Thoracic aorta (tissue), 2 donors: ENCODE results near the gene PAN3. TPM values are rescaled to one million over a fixed set of nuclear protein-coding genes. Genes with fewer than 3 reads are reported as not detected.

Experiments
- ATAC-seq: fragments of 150-250 bp; one replicate; pipeline ENCODE4 v1.8.0; 2017; ENCODE audit warnings: low read depth; ENCODE audit not compliant: insufficient number of reproducible peaks, low FRiP score
- DNase-seq: peaks from one replicate; pipeline ENCODE4 v3.0.0-alpha.2; 2020; ENCODE audit warnings: low spot score
- H3K27ac ChIP-seq, 2 donors: fragments of 200-600 bp; sonication (generic); 1 replicate in 1 of 2; 2 replicates in 1 of 2; pipeline ENCODE4 v1.5.1; 2016; ENCODE audit warnings: mild to moderate bottlenecking in 2 of 2, moderate library complexity in 2 of 2
- H3K27me3 ChIP-seq: fragments of 200-600 bp; sonication (generic); replicated peaks from 2 replicates; pipeline ENCODE4 v1.6.0; 2016; ENCODE audit warnings: mild to moderate bottlenecking; ENCODE audit not compliant: insufficient read depth
- H3K36me3 ChIP-seq: fragments of 200-600 bp; sonication (generic); one replicate; pipeline ENCODE4 v1.5.1; 2016
- H3K4me1 ChIP-seq, 2 donors: fragments of 200-600 bp; sonication (generic); 1 replicate in 1 of 2; 2 replicates in 1 of 2; pipeline versions ENCODE4 v1.5.1 to v1.6.0; 2016; ENCODE audit warnings: low read depth in 2 of 2, mild to moderate bottlenecking in 1 of 2; ENCODE audit not compliant: control insufficient read depth in 1 of 2
- H3K4me3 ChIP-seq: fragments of 200-600 bp; sonication (generic); 2 replicates; pipeline ENCODE4 v1.5.1; 2016; ENCODE audit warnings: mild to moderate bottlenecking
- H3K9me3 ChIP-seq: fragments of 200-600 bp; sonication (generic); 2 replicates; pipeline ENCODE4 v1.5.1; 2016
- CTCF ChIP-seq: fragments of 200-600 bp; sonication (generic); IDR thresholded peaks from one replicate; pipeline ENCODE4 v1.5.1; 2019; ENCODE audit warnings: antibody characterized with exemption
- total RNA-seq, 2 donors: library from RNA; depleted of rRNA; stranded (reverse); fragments of >200 nt; gene quantifications; one replicate each; pipeline versions ENCODE4 v1.1.0 to v1.2.3, GENCODE V29; 2016

Gene PAN3
- total RNA-seq, 2 donors from 2014 or later = 33.3 to 45.3 TPM

- ATAC-seq (no peak), DNase-seq (no peak)
- Histone ChIP-seq H3K9me3 (no peaks in the 10 kb centered on the region), H3K4me3 (no peak overlapping the region), H3K27me3 (no peaks in the 10 kb centered on the region), H3K36me3 (no peaks in the 10 kb centered on the region), H3K4me1 (peaks cover 7 to 21% of the 10 kb centered on the region in 2 donors), H3K27ac (no peak overlapping the region)
- no peak for TF ChIP-seq CTCF
Measured at GRCh38 chr13:28145049-28145448, 6.7 kb downstream of the PAN3 start.

- Histone ChIP-seq H3K4me3 (no peak overlapping the region), H3K4me1 (peaks cover 0 to 4% of the 10 kb centered on the region in 2 donors), H3K27me3 (no peaks in the 10 kb centered on the region), H3K36me3 (no peaks in the 10 kb centered on the region), H3K9me3 (no peaks in the 10 kb centered on the region), H3K27ac (no peak overlapping the region)
- TF ChIP-seq CTCF = no peak
- no peak for ATAC-seq
- no peak for DNase-seq
Measured at GRCh38 chr13:28147495-28147894, 9.2 kb downstream of the PAN3 start.

- DNase-seq (no peak), ATAC-seq (no peak)
- Histone ChIP-seq H3K4me3 (no peak overlapping the region), H3K4me1 (peaks cover 5 to 18% of the 10 kb centered on the region in 2 donors), H3K36me3 (peaks cover 5% of the 10 kb centered on the region), H3K27ac (no peak overlapping the region), H3K9me3 (no peaks in the 10 kb centered on the region), H3K27me3 (no peaks in the 10 kb centered on the region)
- TF ChIP-seq CTCF = no peak
Measured at GRCh38 chr13:28159057-28159456, 20.7 kb downstream of the PAN3 start.

GRCh38 chr13:28161370-28161769, 23.0 kb downstream of the PAN3 start:
- Histone ChIP-seq H3K9me3 (no peaks in the 10 kb centered on the region), H3K27ac (no peak overlapping the region), H3K27me3 (no peaks in the 10 kb centered on the region), H3K4me3 (no peak overlapping the region), H3K4me1 (peaks cover 5 to 18% of the 10 kb centered on the region in 2 donors), H3K36me3 (peaks cover 5% of the 10 kb centered on the region)
- no peak for TF ChIP-seq CTCF
- ATAC-seq (no peak), DNase-seq (no peak)

- Histone ChIP-seq H3K27ac (no peak overlapping the region), H3K9me3 (no peaks in the 10 kb centered on the region), H3K36me3 (no peaks in the 10 kb centered on the region), H3K27me3 (no peaks in the 10 kb centered on the region), H3K4me3 (no peak overlapping the region), H3K4me1 (peaks cover 5 to 18% of the 10 kb centered on the region in 2 donors)
- DNase-seq = no peak
- no peak for ATAC-seq
- TF ChIP-seq CTCF = no peak
Measured at GRCh38 chr13:28163587-28163986, 25.2 kb downstream of the PAN3 start.
